ENCODE results near the gene NEDD4.

NEDD4 gene

DNA sequence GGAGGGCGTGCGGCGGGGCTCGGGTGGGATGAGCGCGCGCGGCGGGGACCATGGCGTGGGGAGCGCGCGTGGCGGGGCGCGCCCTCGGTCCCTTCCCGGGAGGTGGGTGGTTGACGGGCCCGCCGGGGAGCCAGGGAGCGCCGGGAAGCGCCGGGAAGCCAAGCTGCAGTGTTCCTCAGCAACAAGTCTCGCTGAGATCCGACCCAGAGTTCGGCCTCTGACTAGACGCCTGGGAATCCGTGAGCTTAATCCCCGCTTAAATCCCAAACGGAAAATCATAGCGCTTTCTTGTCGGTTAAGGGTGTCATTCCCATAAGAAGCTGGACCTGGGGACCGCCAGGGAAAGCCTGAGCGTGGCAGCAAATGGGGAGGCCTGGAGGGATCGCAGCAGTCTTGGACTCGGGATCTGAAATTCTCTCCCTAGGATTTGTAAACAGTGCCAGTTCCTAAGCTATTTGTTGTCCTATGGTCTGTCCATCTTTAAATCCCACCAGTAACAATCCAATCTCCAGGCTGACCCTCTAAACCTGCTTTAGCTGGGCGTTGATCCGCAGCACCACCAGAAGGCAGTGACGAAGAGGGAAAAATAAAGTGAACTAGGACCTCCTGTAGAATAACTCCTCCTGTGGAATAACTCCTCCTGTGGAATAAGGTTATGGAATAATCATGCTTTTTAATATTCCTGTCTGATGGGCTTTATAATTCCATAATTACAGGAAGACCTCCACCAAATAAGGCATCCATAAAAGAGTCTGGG, 570 bp upstream of the NEDD4 start:
- H3K79me2 ChIP-seq (ENCODE audit: insufficient read depth, low read length), result no peaks in the 10 kb centered on the region
- no peaks in the 10 kb centered on the region for H3F3A ChIP-seq (ENCODE audit: insufficient read depth, low read length)
- H3K4me1 ChIP-seq (ENCODE audit: insufficient read depth, low read length, severe bottlenecking), result peaks cover 13% of the 10 kb centered on the region
- TF ChIP-seq, protein P1, sequence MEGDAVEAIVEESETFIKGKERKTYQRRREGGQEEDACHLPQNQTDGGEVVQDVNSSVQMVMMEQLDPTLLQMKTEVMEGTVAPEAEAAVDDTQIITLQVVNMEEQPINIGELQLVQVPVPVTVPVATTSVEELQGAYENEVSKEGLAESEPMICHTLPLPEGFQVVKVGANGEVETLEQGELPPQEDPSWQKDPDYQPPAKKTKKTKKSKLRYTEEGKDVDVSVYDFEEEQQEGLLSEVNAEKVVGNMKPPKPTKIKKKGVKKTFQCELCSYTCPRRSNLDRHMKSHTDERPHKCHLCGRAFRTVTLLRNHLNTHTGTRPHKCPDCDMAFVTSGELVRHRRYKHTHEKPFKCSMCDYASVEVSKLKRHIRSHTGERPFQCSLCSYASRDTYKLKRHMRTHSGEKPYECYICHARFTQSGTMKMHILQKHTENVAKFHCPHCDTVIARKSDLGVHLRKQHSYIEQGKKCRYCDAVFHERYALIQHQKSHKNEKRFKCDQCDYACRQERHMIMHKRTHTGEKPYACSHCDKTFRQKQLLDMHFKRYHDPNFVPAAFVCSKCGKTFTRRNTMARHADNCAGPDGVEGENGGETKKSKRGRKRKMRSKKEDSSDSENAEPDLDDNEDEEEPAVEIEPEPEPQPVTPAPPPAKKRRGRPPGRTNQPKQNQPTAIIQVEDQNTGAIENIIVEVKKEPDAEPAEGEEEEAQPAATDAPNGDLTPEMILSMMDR (IDR thresholded peaks at IDR 0.05; ENCODE audit: low read length), result no peak
- TF ChIP-seq EZH2 (IDR thresholded peaks at IDR 0.05; ENCODE audit: borderline replicate concordance, low read length), result no peak
- no peaks in the 10 kb centered on the region for H3K27me3 ChIP-seq (ENCODE audit: insufficient read depth, low read length)
- peak overlapping the region; percentile 55; the same call in 1 of the 2 replicates for H2AFZ ChIP-seq (ENCODE audit: low read length)
- no peak overlapping the region for H3K27ac ChIP-seq (ENCODE audit: low read depth, low read length, poor library complexity, severe bottlenecking)
- H4K20me1 ChIP-seq (ENCODE audit: insufficient read depth, low read length), result no peaks in the 10 kb centered on the region
- H3K36me3 ChIP-seq (ENCODE audit: insufficient read depth, low read length), result no peaks in the 10 kb centered on the region
- no peaks in the 10 kb centered on the region for H3K9me2 ChIP-seq (ENCODE audit: low read depth, low read length)
- peak overlapping the region; percentile 70 for H3K4me3 ChIP-seq (ENCODE audit: low read depth, low read length, poor library complexity, severe bottlenecking)
- H3K9ac ChIP-seq (ENCODE audit: low read length), result peak overlapping the region; percentile 58; the same call in 1 of the 2 replicates
- no peaks in the 10 kb centered on the region for H3K9me3 ChIP-seq (ENCODE audit: low read length)
- peak overlapping the region; percentile 74 for H3K4me2 ChIP-seq (ENCODE audit: low read length)

DNA sequence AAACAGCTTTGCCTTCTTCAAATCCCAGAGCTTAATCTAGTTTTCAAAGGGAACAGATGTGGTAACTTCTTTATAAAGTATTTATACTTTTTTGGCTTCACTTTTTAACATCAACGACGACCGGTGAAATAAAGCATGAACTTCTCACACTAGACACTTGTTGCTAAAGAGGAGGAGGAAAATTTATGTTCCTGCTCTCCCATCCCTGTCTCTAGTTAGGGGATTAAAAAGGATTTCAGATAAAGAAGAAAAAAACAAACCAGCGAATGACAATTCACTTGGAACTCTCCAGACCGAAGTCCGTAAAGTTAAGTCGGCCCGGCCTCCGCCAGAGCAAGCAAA, 672 bp downstream of the NEDD4 start:
- no peaks in the 10 kb centered on the region for H3K36me3 ChIP-seq (ENCODE audit: insufficient read depth, low read length)
- H3K9me3 ChIP-seq (ENCODE audit: low read length), result no peaks in the 10 kb centered on the region
- H2AFZ ChIP-seq (ENCODE audit: low read length), result no peak overlapping the region
- peak overlapping the region; percentile 57 for H3K9ac ChIP-seq (ENCODE audit: low read length)
- H3K79me2 ChIP-seq (ENCODE audit: insufficient read depth, low read length), result no peaks in the 10 kb centered on the region
- H3K4me1 ChIP-seq (ENCODE audit: insufficient read depth, low read length, severe bottlenecking), result peaks cover 13% of the 10 kb centered on the region
- no peak overlapping the region for H3K27ac ChIP-seq (ENCODE audit: low read depth, low read length, poor library complexity, severe bottlenecking)
- no peaks in the 10 kb centered on the region for H3K9me2 ChIP-seq (ENCODE audit: low read depth, low read length)
- peak overlapping the region; percentile 70 for H3K4me3 ChIP-seq (ENCODE audit: low read depth, low read length, poor library complexity, severe bottlenecking)
- TF ChIP-seq, protein P1 (IDR thresholded peaks at IDR 0.05; ENCODE audit: low read length), result no peak
- TF ChIP-seq EZH2 (IDR thresholded peaks at IDR 0.05; ENCODE audit: borderline replicate concordance, low read length), result no peak
- H3K4me2 ChIP-seq (ENCODE audit: low read length), result peak overlapping the region; percentile 74
- H4K20me1 ChIP-seq (ENCODE audit: insufficient read depth, low read length), result no peaks in the 10 kb centered on the region
- H3F3A ChIP-seq (ENCODE audit: insufficient read depth, low read length), result no peaks in the 10 kb centered on the region
- H3K27me3 ChIP-seq (ENCODE audit: insufficient read depth, low read length), result no peaks in the 10 kb centered on the region

DNA sequence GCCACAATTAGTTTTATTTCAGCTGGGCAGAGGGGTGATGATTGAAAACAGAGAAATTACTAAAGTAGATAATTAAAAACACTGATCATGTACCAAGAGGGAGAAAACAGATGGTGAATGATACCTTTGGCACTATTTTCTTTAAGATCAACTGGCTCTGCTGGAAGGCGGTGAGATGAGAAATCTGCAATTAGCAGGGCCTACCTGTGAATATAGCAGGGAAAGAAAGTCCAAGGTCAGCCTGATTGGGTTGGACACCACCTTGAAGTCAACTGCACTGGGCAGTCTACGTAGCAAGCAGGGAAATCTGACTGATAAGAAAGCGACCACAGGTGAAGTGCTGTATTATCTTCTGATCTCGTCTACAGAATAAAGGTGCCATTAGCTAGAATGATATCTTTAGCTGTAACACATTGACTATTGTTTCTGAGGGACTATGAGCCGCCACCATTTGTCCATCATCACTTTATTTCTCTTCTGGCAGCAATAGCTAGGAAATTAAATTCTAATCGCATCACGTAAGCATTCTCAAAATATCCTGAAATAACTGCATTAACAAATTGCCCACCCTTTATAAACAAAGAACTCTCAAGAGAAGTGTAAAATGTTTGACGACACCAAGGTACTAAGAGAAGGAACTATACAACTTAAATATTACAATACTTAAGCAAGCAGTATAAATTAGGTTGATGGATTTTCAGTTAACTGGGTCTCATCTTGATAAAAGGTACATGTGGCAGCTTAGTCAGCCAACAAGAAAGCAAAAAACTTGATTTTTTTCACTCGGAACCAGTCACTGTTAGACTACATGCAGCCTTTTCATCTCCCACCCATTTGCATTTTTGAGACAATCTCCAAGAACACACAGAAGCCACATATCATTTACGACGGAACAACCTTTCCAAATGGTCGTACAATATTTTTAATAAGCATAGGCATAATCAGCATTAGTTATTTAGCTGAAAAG, 1.3 kb downstream of the NEDD4 start:
- Histone ChIP-seq H3K4me3 (ENCODE audit: low read depth, low read length, poor library complexity, severe bottlenecking) (peak overlapping the region; percentile 70), H3K9me2 (ENCODE audit: low read depth, low read length) (no peaks in the 10 kb centered on the region), H3K79me2 (ENCODE audit: insufficient read depth, low read length) (no peaks in the 10 kb centered on the region), H3K9ac (ENCODE audit: low read length) (no peak overlapping the region; the same call in 1 of the 2 replicates), H3K9me3 (ENCODE audit: low read length) (no peaks in the 10 kb centered on the region), H2AFZ (ENCODE audit: low read length) (no peak overlapping the region), H3K27ac (ENCODE audit: low read depth, low read length, poor library complexity, severe bottlenecking) (no peak overlapping the region), H3K4me2 (ENCODE audit: low read length) (peak overlapping the region; percentile 74), H3K27me3 (ENCODE audit: insufficient read depth, low read length) (no peaks in the 10 kb centered on the region), H3K4me1 (ENCODE audit: insufficient read depth, low read length, severe bottlenecking) (peaks cover 13% of the 10 kb centered on the region), H3K36me3 (ENCODE audit: insufficient read depth, low read length) (no peaks in the 10 kb centered on the region), H4K20me1 (ENCODE audit: insufficient read depth, low read length) (no peaks in the 10 kb centered on the region), H3F3A (ENCODE audit: insufficient read depth, low read length) (no peaks in the 10 kb centered on the region)
- no peak for TF ChIP-seq EZH2 (IDR thresholded peaks at IDR 0.05; ENCODE audit: borderline replicate concordance, low read length)
- TF ChIP-seq, protein P1 (IDR thresholded peaks at IDR 0.05; ENCODE audit: low read length), result no peak

Data from OCI-LY1 (cell line).